Suprapubic skin (tissue), 4 donors: ENCODE results near the gene MOCS2. TPM values are rescaled to one million over a fixed set of nuclear protein-coding genes. Genes with fewer than 3 reads are reported as not detected.

Source experiments
- DNase-seq, 2 donors: peaks; one replicate each; pipeline ENCODE4 v3.0.0-alpha.2; 2019; ENCODE audit warnings: low spot score in 2 of 2
- H3K27ac ChIP-seq: fragments of 200-600 bp; sonication (generic); one replicate; pipeline ENCODE4 v1.5.1; 2019
- H3K27me3 ChIP-seq: fragments of 200-600 bp; sonication (generic); one replicate; pipeline ENCODE4 v1.5.1; 2019
- H3K36me3 ChIP-seq: fragments of 200-600 bp; sonication (generic); one replicate; pipeline ENCODE4 v1.5.1; 2019
- H3K4me1 ChIP-seq: fragments of 200-600 bp; sonication (generic); one replicate; pipeline ENCODE4 v1.5.1; 2019
- H3K4me3 ChIP-seq: fragments of 200-600 bp; sonication (generic); one replicate; pipeline ENCODE4 v1.5.1; 2019; ENCODE audit warnings: mild to moderate bottlenecking
- H3K9me3 ChIP-seq: fragments of 200-600 bp; sonication (generic); one replicate; pipeline ENCODE4 v1.5.1; 2019
- EP300 ChIP-seq: sonication (generic); formaldehyde crosslinking; IDR thresholded peaks from one replicate; pipeline ENCODE4 v1.6.1; 2017; ENCODE audit warnings: antibody characterized with exemption
- POLR2A ChIP-seq, 2 donors: fragments of 450-650 bp; IDR thresholded peaks; one replicate each; pipeline ENCODE4 v1.6.1; 2017; ENCODE audit warnings: antibody characterized with exemption in 2 of 2, mild to moderate bottlenecking in 2 of 2, moderate library complexity in 2 of 2
- POLR2AphosphoS5 ChIP-seq, 3 donors: sonication (generic); formaldehyde crosslinking; IDR thresholded peaks; one replicate each; pipeline ENCODE4 v1.6.1; 2017; ENCODE audit warnings: antibody characterized with exemption in 3 of 3
- WGBS: methylation state at CpG from one replicate; pipeline ENCODE4 v1.1.5; 2018; 5-methylcytosine and 5-hydroxymethylcytosine counted together
- total RNA-seq, 4 donors: library from RNA; depleted of rRNA; stranded (reverse); fragments of >200 nt; gene quantifications; one replicate each; pipeline ENCODE4 v1.1.0, GENCODE V29; 2016
- TF ChIP-seq, protein P1 (sequence below), 2 donors: fragments of 200-600 bp in 1 of 2; fragments of 450-650 bp in 1 of 2; sonication (generic) in 1 of 2; IDR thresholded peaks; one replicate each; pipeline ENCODE4 v1.5.1; 2016 to 2019; ENCODE audit warnings: antibody characterized with exemption in 2 of 2, mild to moderate bottlenecking in 1 of 2, moderate library complexity in 1 of 2

The MOCS2 gene
- total RNA-seq, 4 donors from 2014 or later = 17.4 to 31.0 (median 23.0) TPM

DNA sequence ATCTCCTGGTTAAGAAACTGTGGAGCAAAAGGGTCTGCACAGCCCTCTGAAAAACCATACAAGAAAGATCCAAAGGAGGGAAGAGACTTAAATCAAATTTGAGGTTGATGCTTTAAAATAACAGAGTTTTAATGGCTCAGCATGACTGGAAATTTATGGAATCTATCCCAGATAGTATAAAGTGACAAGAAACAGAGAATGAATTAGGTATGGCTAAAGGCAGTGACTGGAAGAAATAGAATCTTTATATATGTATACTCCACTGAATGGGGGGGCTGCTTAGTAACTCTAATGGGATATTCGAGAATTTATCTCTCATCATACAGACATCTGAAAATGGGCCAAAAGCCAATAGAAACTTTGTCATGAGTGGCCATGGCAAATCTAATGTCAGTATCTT lies 17.6 kb upstream of the MOCS2 start:
- no peaks in the 10 kb centered on the region for H3K27me3 ChIP-seq
- WGBS = 57% methylated on average over 1 of the region's 1 CpG
- H3K27ac ChIP-seq = no peak overlapping the region
- H3K9me3 ChIP-seq = no peaks in the 10 kb centered on the region
- no peak overlapping the region for H3K4me3 ChIP-seq
- TF ChIP-seq, protein P1, sequence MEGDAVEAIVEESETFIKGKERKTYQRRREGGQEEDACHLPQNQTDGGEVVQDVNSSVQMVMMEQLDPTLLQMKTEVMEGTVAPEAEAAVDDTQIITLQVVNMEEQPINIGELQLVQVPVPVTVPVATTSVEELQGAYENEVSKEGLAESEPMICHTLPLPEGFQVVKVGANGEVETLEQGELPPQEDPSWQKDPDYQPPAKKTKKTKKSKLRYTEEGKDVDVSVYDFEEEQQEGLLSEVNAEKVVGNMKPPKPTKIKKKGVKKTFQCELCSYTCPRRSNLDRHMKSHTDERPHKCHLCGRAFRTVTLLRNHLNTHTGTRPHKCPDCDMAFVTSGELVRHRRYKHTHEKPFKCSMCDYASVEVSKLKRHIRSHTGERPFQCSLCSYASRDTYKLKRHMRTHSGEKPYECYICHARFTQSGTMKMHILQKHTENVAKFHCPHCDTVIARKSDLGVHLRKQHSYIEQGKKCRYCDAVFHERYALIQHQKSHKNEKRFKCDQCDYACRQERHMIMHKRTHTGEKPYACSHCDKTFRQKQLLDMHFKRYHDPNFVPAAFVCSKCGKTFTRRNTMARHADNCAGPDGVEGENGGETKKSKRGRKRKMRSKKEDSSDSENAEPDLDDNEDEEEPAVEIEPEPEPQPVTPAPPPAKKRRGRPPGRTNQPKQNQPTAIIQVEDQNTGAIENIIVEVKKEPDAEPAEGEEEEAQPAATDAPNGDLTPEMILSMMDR (IDR thresholded peaks at IDR 0.05) = no peak
- no peak for TF ChIP-seq EP300
- no peak for TF ChIP-seq POLR2A (IDR thresholded peaks at IDR 0.05)
- no peak for TF ChIP-seq POLR2AphosphoS5 (IDR thresholded peaks at IDR 0.05)
- H3K4me1 ChIP-seq = peaks cover 3% of the 10 kb centered on the region
- DNase-seq = no peak
- H3K36me3 ChIP-seq = no peaks in the 10 kb centered on the region

DNA sequence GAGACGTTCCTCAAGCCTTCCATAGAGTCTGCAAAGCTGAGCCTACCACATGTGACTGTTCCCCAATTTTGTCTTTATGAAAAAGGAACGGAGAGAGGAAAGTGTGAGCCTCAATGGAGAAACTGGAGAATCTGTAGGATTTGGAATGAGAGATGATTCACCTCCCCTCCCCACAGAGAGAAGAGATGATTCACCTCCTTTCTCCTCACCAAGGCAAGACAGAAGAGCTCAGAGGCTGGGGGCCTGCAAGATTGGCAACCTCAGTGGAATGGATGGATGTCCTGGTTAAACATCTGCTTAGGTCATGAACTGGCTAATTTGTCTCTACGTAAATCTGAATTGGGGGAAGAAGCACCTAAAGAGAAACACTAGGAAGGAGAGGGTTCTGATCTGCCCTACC lies 17.0 kb upstream of the MOCS2 start:
- Histone ChIP-seq H3K27me3 (no peaks in the 10 kb centered on the region), H3K4me1 (peaks cover 3% of the 10 kb centered on the region), H3K4me3 (no peak overlapping the region), H3K36me3 (no peaks in the 10 kb centered on the region), H3K9me3 (no peaks in the 10 kb centered on the region), H3K27ac (no peak overlapping the region)
- DNase-seq = no peak
- WGBS = 97% methylated on average over 3 of the region's 3 CpGs
- TF ChIP-seq POLR2A (IDR thresholded peaks at IDR 0.05) = no peak
- no peak for TF ChIP-seq EP300
- TF ChIP-seq POLR2AphosphoS5 (IDR thresholded peaks at IDR 0.05) = no peak
- TF ChIP-seq, protein P1 (IDR thresholded peaks at IDR 0.05) = no peak

DNA sequence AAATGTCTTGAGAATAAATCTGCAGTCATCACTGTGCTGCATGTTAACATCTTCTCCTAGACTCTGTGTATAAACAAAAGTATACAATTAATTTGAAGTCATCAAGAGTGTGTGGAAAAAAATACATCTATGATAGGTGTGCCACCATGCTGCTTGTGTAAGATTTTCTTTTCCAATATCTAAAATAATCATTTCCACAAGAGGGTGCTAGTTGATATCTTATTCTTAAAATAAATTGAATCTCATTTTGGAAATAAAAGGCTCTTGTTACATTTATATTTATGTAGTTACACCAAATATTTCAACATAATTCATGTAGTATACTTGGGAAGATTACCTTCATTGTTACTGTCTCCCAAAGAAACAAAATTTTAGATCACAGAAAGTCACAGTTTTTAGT lies 14.1 kb upstream of the MOCS2 start:
- Histone ChIP-seq H3K9me3 (no peaks in the 10 kb centered on the region), H3K27ac (no peak overlapping the region), H3K27me3 (no peaks in the 10 kb centered on the region), H3K4me1 (no peaks in the 10 kb centered on the region), H3K36me3 (no peaks in the 10 kb centered on the region), H3K4me3 (no peak overlapping the region)
- TF ChIP-seq, protein P1 (IDR thresholded peaks at IDR 0.05) = no peak
- no peak for TF ChIP-seq POLR2AphosphoS5 (IDR thresholded peaks at IDR 0.05)
- TF ChIP-seq POLR2A (IDR thresholded peaks at IDR 0.05) = no peak
- TF ChIP-seq EP300 = no peak
- DNase-seq = no peak

DNA sequence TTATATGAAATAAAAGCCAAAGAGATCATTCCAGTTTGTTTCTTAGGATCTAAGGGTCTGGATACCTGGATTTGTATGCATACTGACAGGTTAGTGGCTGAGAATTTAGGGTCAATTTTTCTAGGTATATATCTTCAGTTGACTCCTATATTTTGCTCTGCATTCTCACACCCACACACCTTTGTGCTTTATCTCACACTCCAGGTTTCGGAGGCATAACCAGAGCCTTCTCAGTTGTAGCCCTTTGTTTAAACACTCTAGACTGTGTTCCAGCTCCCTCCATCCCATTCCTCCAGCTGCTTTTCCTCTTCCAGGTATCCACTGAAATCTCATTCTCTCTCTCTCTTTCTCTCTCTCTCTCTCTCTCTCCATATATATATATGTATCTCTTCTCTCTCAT lies 10.6 kb upstream of the MOCS2 start:
- TF ChIP-seq POLR2AphosphoS5 (IDR thresholded peaks at IDR 0.05) (no peak), EP300 (no peak), POLR2A (IDR thresholded peaks at IDR 0.05) (no peak)
- TF ChIP-seq, protein P1 (IDR thresholded peaks at IDR 0.05) = no peak
- DNase-seq = no peak
- Histone ChIP-seq H3K36me3 (no peaks in the 10 kb centered on the region), H3K4me3 (no peak overlapping the region), H3K27ac (no peak overlapping the region), H3K4me1 (no peaks in the 10 kb centered on the region), H3K27me3 (no peaks in the 10 kb centered on the region), H3K9me3 (no peaks in the 10 kb centered on the region)
- 100% methylated on average over 1 of the region's 1 CpG for WGBS

DNA sequence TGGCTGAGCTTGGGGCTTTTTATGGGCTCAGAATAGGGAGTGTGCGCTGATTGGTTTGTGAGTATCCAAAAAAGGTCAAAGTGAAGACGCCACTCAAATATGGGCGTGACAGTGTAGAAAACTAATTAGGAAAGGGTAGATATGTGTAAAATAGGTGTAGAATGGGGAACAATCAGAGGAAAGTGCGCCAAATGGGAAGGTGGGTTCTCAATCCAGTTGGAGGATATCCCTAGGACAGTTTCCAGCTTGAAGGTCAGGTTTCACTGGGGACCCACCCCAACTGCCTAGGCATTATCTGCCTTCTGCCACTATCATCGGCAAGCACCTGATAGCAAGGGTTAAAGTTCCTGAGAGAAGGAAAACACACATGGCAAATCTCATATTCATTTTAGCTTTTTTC lies 9.3 kb upstream of the MOCS2 start:
- Histone ChIP-seq H3K4me1 (no peaks in the 10 kb centered on the region), H3K27ac (no peak overlapping the region), H3K4me3 (no peak overlapping the region), H3K36me3 (no peaks in the 10 kb centered on the region), H3K9me3 (no peaks in the 10 kb centered on the region), H3K27me3 (no peaks in the 10 kb centered on the region)
- TF ChIP-seq POLR2AphosphoS5 (IDR thresholded peaks at IDR 0.05) (no peak), POLR2A (IDR thresholded peaks at IDR 0.05) (no peak), EP300 (no peak)
- TF ChIP-seq, protein P1 (IDR thresholded peaks at IDR 0.05) = no peak
- DNase-seq = no peak
- 90% methylated on average over 5 of the region's 5 CpGs for WGBS
